Ishikawa (cell line): Measurements from ENCODE around the gene PCMT1.

Experiments used
- CEBPB ChIP-seq: IDR thresholded peaks from 2 replicates; pipeline ENCODE4 v1.6.1; 2012
- CREB1 ChIP-seq: IDR thresholded peaks from 2 replicates; pipeline ENCODE4 v1.6.1; 2012; ENCODE audit warnings: low read depth
- EGR1 ChIP-seq: IDR thresholded peaks from 2 replicates; pipeline ENCODE4 v1.6.1; 2012
- EP300 ChIP-seq: IDR thresholded peaks from 2 replicates; pipeline ENCODE4 v1.6.1; 2012; ENCODE audit warnings: borderline replicate concordance
- FOXM1 ChIP-seq: IDR thresholded peaks from 2 replicates; pipeline ENCODE4 v1.6.1; 2012; ENCODE audit warnings: low read depth, borderline replicate concordance
- MAX ChIP-seq: IDR thresholded peaks from 2 replicates; pipeline ENCODE4 v1.6.1; 2012
- NFIC ChIP-seq: IDR thresholded peaks from 2 replicates; pipeline ENCODE4 v1.6.1; 2012
- RAD21 ChIP-seq: IDR thresholded peaks from 2 replicates; pipeline ENCODE4 v1.6.1; 2012; ENCODE audit warnings: low read depth
- REST ChIP-seq: IDR thresholded peaks from 2 replicates; pipeline ENCODE4 v1.6.1; 2012; ENCODE audit warnings: low read depth, mild to moderate bottlenecking
- TAF1 ChIP-seq: IDR thresholded peaks from 2 replicates; pipeline ENCODE4 v1.6.1; 2012; ENCODE audit warnings: low read depth, mild to moderate bottlenecking
- TCF12 ChIP-seq: IDR thresholded peaks from 2 replicates; pipeline ENCODE4 v1.6.1; 2012; ENCODE audit warnings: low read depth
- TEAD4 ChIP-seq: IDR thresholded peaks from 2 replicates; pipeline ENCODE4 v1.6.1; 2012
- USF1 ChIP-seq: IDR thresholded peaks from 2 replicates; pipeline ENCODE4 v1.6.1; 2012
- YY1 ChIP-seq: IDR thresholded peaks from 2 replicates; pipeline ENCODE4 v1.6.1; 2012; ENCODE audit warnings: low read depth
- ZBTB7A ChIP-seq: IDR thresholded peaks from 2 replicates; pipeline ENCODE4 v1.6.1; 2012; ENCODE audit warnings: low read depth

Gene PCMT1

GRCh38 chr6:149749594-149750135, at the start of gene PCMT1:
TSS of gene PCMT1 (plus strand) at chr6:149749741. CDS start at chr6:149749902, 161 bp downstream.
- no peak for TF ChIP-seq TEAD4
- peak; percentile 76 for TF ChIP-seq MAX
- no peak for TF ChIP-seq REST
- TF ChIP-seq ZBTB7A = no peak
- no peak for TF ChIP-seq EP300
- TF ChIP-seq CREB1 = no peak
- TF ChIP-seq RAD21 = no peak
- peak; percentile 83; the same call in 1 of the 2 replicates for TF ChIP-seq TAF1
- TF ChIP-seq USF1 = no peak
- no peak; the same call in 1 of the 2 replicates for TF ChIP-seq CEBPB
- TF ChIP-seq EGR1 = 0 out of 2 replicates have a peak, but pooled peaks have one; percentile 20
- TF ChIP-seq TCF12 = no peak
- TF ChIP-seq YY1 = peak; percentile 73; the same call in 1 of the 2 replicates
- no peak for TF ChIP-seq FOXM1
- TF ChIP-seq NFIC = no peak; the same call in 1 of the 2 replicates

GRCh38 chr6:149701714-149702113, 47.8 kb upstream of the PCMT1 start:
- no peak for TF ChIP-seq USF1
- no peak for TF ChIP-seq RAD21
- TF ChIP-seq FOXM1 = no peak
- no peak for TF ChIP-seq MAX
- no peak for TF ChIP-seq NFIC
- TF ChIP-seq TAF1 = no peak
- no peak for TF ChIP-seq CREB1
- TF ChIP-seq TCF12 = no peak
- no peak for TF ChIP-seq REST

GRCh38 chr6:149711711-149712110, 37.8 kb upstream of the PCMT1 start:
- TF ChIP-seq YY1 (no peak), TAF1 (no peak), USF1 (no peak), MAX (no peak), RAD21 (no peak), FOXM1 (no peak), REST (no peak), ZBTB7A (no peak), CREB1 (no peak), CEBPB (no peak), TEAD4 (no peak), EP300 (no peak), NFIC (no peak), TCF12 (no peak), EGR1 (no peak)

GRCh38 chr6:149714442-149714841, 35.1 kb upstream of the PCMT1 start:
- TF ChIP-seq TAF1 (no peak), NFIC (no peak), YY1 (no peak), REST (no peak), RAD21 (no peak), CEBPB (no peak), MAX (no peak), EGR1 (no peak), TCF12 (no peak), EP300 (no peak), USF1 (no peak), TEAD4 (no peak), ZBTB7A (no peak), FOXM1 (no peak), CREB1 (no peak)
